A673 (cell line): ENCODE measurements around the gene EEFSEC. TPM values are rescaled to one million over a fixed set of nuclear protein-coding genes. Genes with fewer than 3 reads are reported as not detected.

Experiments used
- BruUV-seq: library from RNA; stranded (reverse); fragments of 400-500 nt; replicated peaks from 2 replicates; lab custom pipeline; 2021; lab: Mats Ljungman, UMichigan
- CTCF ChIA-PET: fragments of 300-600 bp; sonication (Branson Sonifier 250); formaldehyde crosslinking; loops from one replicate; lab custom pipeline; 2022; ENCODE audit warnings: antibody characterized with exemption; lab: Charles Lee
- POLR2A ChIA-PET: fragments of 300-600 bp; sonication (Branson Sonifier 250); formaldehyde crosslinking; loops from one replicate; lab custom pipeline; 2022; ENCODE audit warnings: antibody characterized with exemption; ENCODE audit not compliant: low non-redundant PET; lab: Charles Lee
- DNase-seq: peaks from one replicate; pipeline ENCODE4 v3.0.0-alpha.2; 2015; ENCODE audit warnings: low spot score
- H3K27ac ChIP-seq: fragments of 200-600 bp; sonication (generic); 2 replicates; pipeline ENCODE4 v1.5.1; 2016; ENCODE audit warnings: mixed run types, low read depth, mild to moderate bottlenecking, mixed read lengths, antibody characterized with exemption, low read length; ENCODE audit not compliant: poor library complexity, severe bottlenecking
- H3K27me3 ChIP-seq: fragments of 200-600 bp; sonication (generic); replicated peaks from 2 replicates; pipeline ENCODE4 v1.6.1; 2017; ENCODE audit warnings: mixed run types, low read depth, mild to moderate bottlenecking, mixed read lengths, antibody characterized with exemption, low read length; ENCODE audit not compliant: insufficient read depth, poor library complexity
- H3K36me3 ChIP-seq: fragments of 200-600 bp; sonication (generic); 2 replicates; pipeline ENCODE4 v1.6.1; 2016; ENCODE audit warnings: mixed run types, mild to moderate bottlenecking, mixed read lengths, antibody characterized with exemption, low read length; ENCODE audit not compliant: insufficient read depth, poor library complexity, severe bottlenecking
- H3K4me1 ChIP-seq: fragments of 200-600 bp; sonication (generic); 2 replicates; pipeline ENCODE4 v1.6.1; 2017; ENCODE audit warnings: mixed run types, mild to moderate bottlenecking, mixed read lengths, antibody characterized with exemption, low read length; ENCODE audit not compliant: insufficient read depth, poor library complexity, severe bottlenecking
- H3K4me3 ChIP-seq: fragments of 200-600 bp; sonication (generic); 2 replicates; pipeline ENCODE4 v1.5.1; 2016; ENCODE audit warnings: low read depth, mixed run types, mild to moderate bottlenecking, mixed read lengths, low read length; ENCODE audit not compliant: poor library complexity, severe bottlenecking
- H3K9me3 ChIP-seq: fragments of 200-600 bp; sonication (generic); 2 replicates; pipeline ENCODE4 v1.6.1; 2016; ENCODE audit warnings: mixed run types, low read depth, mild to moderate bottlenecking, mixed read lengths, antibody characterized with exemption, low read length; ENCODE audit not compliant: poor library complexity, severe bottlenecking
- EZH2 ChIP-seq: fragments of 200-600 bp; sonication (generic); IDR thresholded peaks from 2 replicates; pipeline ENCODE4 v1.6.1; 2017; ENCODE audit warnings: borderline replicate concordance, low read depth, mild to moderate bottlenecking, mixed read lengths, antibody characterized with exemption, low read length; ENCODE audit not compliant: poor library complexity, severe bottlenecking
- intact Hi-C: fragments of 100-400 bp; cut with micrococcal nuclease; formaldehyde crosslinking; loops from one replicate; pipeline ENCODE4 v1.10.0; 2022; ENCODE audit not compliant: unreplicated experiment
- total RNA-seq: library from RNA; stranded (reverse); gene quantifications from 2 replicates; pipeline ENCODE4 v1.2.3, GENCODE V29; 2021
- TF ChIP-seq, protein P1 (sequence below): fragments of 300-800, 200-600 bp; sonication (generic); conservative IDR thresholded peaks from 2 replicates; pipeline ENCODE4 v1.5.1; 2017; ENCODE audit warnings: low read depth, mild to moderate bottlenecking, antibody characterized with exemption, low read length, moderate library complexity, mixed read lengths

The EEFSEC gene
- total RNA-seq, 1 experiment from 2014 or later, result 19.7 TPM

DNA sequence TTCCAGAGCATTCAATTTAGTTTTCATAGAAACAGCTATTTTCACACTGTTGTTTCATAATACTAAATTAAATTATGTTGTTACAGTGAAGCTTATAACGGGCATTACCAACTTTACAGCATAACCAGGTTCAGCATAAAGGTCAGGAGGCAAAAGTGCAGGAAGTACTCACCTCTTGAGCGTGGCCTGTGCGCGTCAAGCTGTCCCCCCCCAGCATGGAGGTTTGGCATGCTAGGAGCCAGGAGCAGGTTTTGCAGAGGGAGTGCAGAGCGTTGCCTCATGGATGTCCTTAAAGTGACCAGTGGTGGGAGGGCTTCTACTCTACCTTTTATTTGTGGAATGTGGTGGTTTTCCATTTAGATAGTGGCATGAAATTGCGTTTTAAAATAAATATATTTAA is 104.4 kb downstream of the EEFSEC start:
- intact Hi-C loops, result no loop called here
- H3K27me3 ChIP-seq, result no peaks in the 10 kb centered on the region
- H3K4me3 ChIP-seq, result no peak overlapping the region
- H3K4me1 ChIP-seq, result no peaks in the 10 kb centered on the region
- H3K27ac ChIP-seq, result no peak overlapping the region
- TF ChIP-seq, protein P1, sequence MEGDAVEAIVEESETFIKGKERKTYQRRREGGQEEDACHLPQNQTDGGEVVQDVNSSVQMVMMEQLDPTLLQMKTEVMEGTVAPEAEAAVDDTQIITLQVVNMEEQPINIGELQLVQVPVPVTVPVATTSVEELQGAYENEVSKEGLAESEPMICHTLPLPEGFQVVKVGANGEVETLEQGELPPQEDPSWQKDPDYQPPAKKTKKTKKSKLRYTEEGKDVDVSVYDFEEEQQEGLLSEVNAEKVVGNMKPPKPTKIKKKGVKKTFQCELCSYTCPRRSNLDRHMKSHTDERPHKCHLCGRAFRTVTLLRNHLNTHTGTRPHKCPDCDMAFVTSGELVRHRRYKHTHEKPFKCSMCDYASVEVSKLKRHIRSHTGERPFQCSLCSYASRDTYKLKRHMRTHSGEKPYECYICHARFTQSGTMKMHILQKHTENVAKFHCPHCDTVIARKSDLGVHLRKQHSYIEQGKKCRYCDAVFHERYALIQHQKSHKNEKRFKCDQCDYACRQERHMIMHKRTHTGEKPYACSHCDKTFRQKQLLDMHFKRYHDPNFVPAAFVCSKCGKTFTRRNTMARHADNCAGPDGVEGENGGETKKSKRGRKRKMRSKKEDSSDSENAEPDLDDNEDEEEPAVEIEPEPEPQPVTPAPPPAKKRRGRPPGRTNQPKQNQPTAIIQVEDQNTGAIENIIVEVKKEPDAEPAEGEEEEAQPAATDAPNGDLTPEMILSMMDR, result no peak
- TF ChIP-seq EZH2, result no peak
- H3K9me3 ChIP-seq, result peaks cover 11% of the 10 kb centered on the region
- no TSS peak for BruUV-seq
- ChIA-PET POLR2A (no interaction called here), CTCF (no interaction called here)
- DNase-seq, result no peak
- H3K36me3 ChIP-seq, result no peaks in the 10 kb centered on the region

DNA sequence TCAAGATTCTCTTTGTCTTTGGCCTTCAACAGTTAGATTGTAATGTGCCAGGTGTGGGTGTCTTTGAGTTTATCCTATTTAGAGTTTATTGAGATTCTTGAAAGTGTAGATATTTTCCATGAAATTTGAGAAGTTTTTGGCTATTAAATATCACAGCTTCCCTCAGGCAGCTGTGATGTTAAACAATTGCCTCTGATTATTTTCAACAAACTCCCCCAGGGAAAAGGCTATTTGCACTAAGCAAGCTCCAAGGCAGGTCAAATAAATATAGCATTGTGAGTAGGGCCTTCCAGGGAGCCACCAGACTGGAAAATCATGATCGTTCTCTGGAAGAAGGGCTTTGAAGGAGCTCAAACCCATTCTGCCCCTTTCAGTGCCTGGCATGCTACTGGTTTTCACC is 107.0 kb downstream of the EEFSEC start:
- Histone ChIP-seq H3K9me3 (peaks cover 11% of the 10 kb centered on the region), H3K4me1 (no peaks in the 10 kb centered on the region), H3K27ac (no peak overlapping the region), H3K36me3 (no peaks in the 10 kb centered on the region), H3K4me3 (no peak overlapping the region), H3K27me3 (no peaks in the 10 kb centered on the region)
- CTCF ChIA-PET, result interaction anchor here (0.7 kb wide), 1 partner anchor 9 kb away, joined by 3 read pairs; no protein-coding TSS in a partner anchor
- TF ChIP-seq, protein P1, result no peak
- TF ChIP-seq EZH2, result no peak
- BruUV-seq, result no TSS peak
- intact Hi-C loops, result no loop called here
- DNase-seq, result no peak
- POLR2A ChIA-PET, result no interaction called here

DNA sequence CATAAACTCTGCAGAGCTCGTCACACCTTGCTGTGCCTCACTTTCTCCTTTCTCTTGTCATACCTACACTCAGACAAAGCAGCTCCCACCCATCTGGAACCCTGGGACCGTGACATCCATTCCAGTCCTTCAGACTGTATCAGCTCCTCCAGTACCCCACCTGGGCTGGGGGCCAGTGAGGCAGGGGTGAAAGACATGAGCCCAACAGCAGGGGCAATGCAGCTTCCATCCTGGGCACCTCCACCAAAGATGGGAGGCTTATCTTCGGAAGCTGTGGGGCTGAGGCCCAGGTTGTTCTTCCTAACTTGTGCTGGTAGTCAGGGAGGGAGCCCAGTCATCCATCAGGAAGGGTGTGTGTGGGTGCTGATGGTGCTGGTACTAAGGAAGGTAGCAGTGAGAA is 109.2 kb downstream of the EEFSEC start:
- Histone ChIP-seq H3K27me3 (no peaks in the 10 kb centered on the region), H3K4me3 (no peak overlapping the region), H3K4me1 (peaks cover 9% of the 10 kb centered on the region), H3K36me3 (no peaks in the 10 kb centered on the region), H3K9me3 (peaks cover 11% of the 10 kb centered on the region), H3K27ac (no peak overlapping the region)
- no TSS peak for BruUV-seq
- TF ChIP-seq EZH2, result no peak
- TF ChIP-seq, protein P1, result no peak
- intact Hi-C loops, result no loop called here
- CTCF ChIA-PET, result no interaction called here
- POLR2A ChIA-PET, result no interaction called here
- DNase-seq, result no peak
